HPDE6-E6E7 (cell line): Measurements from ENCODE around the gene FYB2.

Experiments
- DNase-seq: peaks from one replicate; pipeline ENCODE4 v3.0.0; 2011; ENCODE audit warnings: missing footprints; ENCODE audit errors: extremely low spot score

FYB2 gene

GRCh38 chr1:56819387-56819899, at the start of gene FYB2:
TSS of gene FYB2 (minus strand) at chr1:56819404. CDS start at chr1:56819290, 114 bp downstream.
- no peak for DNase-seq

- no peak for DNase-seq
Observed at GRCh38 chr1:56868761-56869160, 49.6 kb upstream of the FYB2 start.

- DNase-seq, result no peak
Observed at GRCh38 chr1:56867491-56867890, 48.3 kb upstream of the FYB2 start.

- DNase-seq, result no peak
Observed at GRCh38 chr1:56866656-56867055, 47.5 kb upstream of the FYB2 start.

- DNase-seq, result no peak
Observed at GRCh38 chr1:56864430-56864829, 45.2 kb upstream of the FYB2 start.

- no peak for DNase-seq
Observed at GRCh38 chr1:56863265-56863992, 44.2 kb upstream of the FYB2 start.

- no peak for DNase-seq
Observed at GRCh38 chr1:56859287-56859686, 40.1 kb upstream of the FYB2 start.

- DNase-seq, result no peak
Observed at GRCh38 chr1:56856186-56856585, 37.0 kb upstream of the FYB2 start.

GRCh38 chr1:56855190-56855589, 36.0 kb upstream of the FYB2 start:
- DNase-seq, result no peak

- DNase-seq, result no peak
Observed at GRCh38 chr1:56854521-56855099, 35.4 kb upstream of the FYB2 start, which contains the start of gene C8A. TSS of gene C8A (plus strand) at chr1:56854797. CDS start at chr1:56854902, 105 bp downstream.

- DNase-seq, result no peak
Observed at GRCh38 chr1:56852476-56852875, 33.3 kb upstream of the FYB2 start.

GRCh38 chr1:56850922-56851321, 31.7 kb upstream of the FYB2 start:
- no peak for DNase-seq

GRCh38 chr1:56850411-56850810, 31.2 kb upstream of the FYB2 start:
- DNase-seq, result no peak

- no peak for DNase-seq
Observed at GRCh38 chr1:56849750-56850149, 30.5 kb upstream of the FYB2 start.

- DNase-seq, result no peak
Observed at GRCh38 chr1:56845343-56845742, 26.1 kb upstream of the FYB2 start.

GRCh38 chr1:56844545-56845136, 25.4 kb upstream of the FYB2 start:
- no peak for DNase-seq

GRCh38 chr1:56843544-56843943, 24.3 kb upstream of the FYB2 start:
- DNase-seq, result no peak

- DNase-seq, result no peak
Observed at GRCh38 chr1:56838759-56839158, 19.6 kb upstream of the FYB2 start.

GRCh38 chr1:56837244-56837939, 18.2 kb upstream of the FYB2 start:
- no peak for DNase-seq

GRCh38 chr1:56836359-56836758, 17.2 kb upstream of the FYB2 start:
- no peak for DNase-seq

GRCh38 chr1:56835657-56836056, 16.5 kb upstream of the FYB2 start:
- no peak for DNase-seq
